HG02981 (cell line): ENCODE results near the gene ZEB2.
"Not testable (repeated sequence)": the region's sequence is repeated elsewhere in the genome, so short reads cannot be mapped to it uniquely, and the experiment has no call there.

ENCODE experiments used
- ATAC-seq: cut with Tn5 transposase; IDR thresholded peaks from one replicate; pipeline ENCODE4 v1.9.1; 2021; ENCODE audit warnings: mild to moderate bottlenecking, moderate library complexity; ENCODE audit not compliant: unreplicated experiment

The ZEB2 gene

GRCh38 chr2:144396318-144396717, 123.6 kb downstream of the ZEB2 start:
- no peak for ATAC-seq

- ATAC-seq = no peak
These were observed 129.4 kb downstream of the ZEB2 start for GRCh38 chr2:144390424-144391020.

- no peak for ATAC-seq
These were observed 130.0 kb downstream of the ZEB2 start for GRCh38 chr2:144389930-144390311.

GRCh38 chr2:144389151-144389929, 130.6 kb downstream of the ZEB2 start:
- ATAC-seq = no peak

- ATAC-seq = no peak
These were observed 134.5 kb downstream of the ZEB2 start for GRCh38 chr2:144385381-144385780.

- ATAC-seq = no peak
These were observed 136.3 kb downstream of the ZEB2 start for GRCh38 chr2:144383571-144384100.

GRCh38 chr2:144382849-144383248, 137.1 kb downstream of the ZEB2 start:
- ATAC-seq = peak; percentile 99

- no peak for ATAC-seq
These were observed 138.2 kb downstream of the ZEB2 start for GRCh38 chr2:144381716-144382115.

GRCh38 chr2:144379851-144380311, 140.0 kb downstream of the ZEB2 start:
- ATAC-seq = no peak

GRCh38 chr2:144378551-144378950, 141.4 kb downstream of the ZEB2 start:
- no peak for ATAC-seq

- no peak for ATAC-seq
These were observed 142.0 kb downstream of the ZEB2 start for GRCh38 chr2:144377914-144378313.

- ATAC-seq = no peak
These were observed 143.0 kb downstream of the ZEB2 start for GRCh38 chr2:144376926-144377325.

- ATAC-seq = no peak
These were observed 143.5 kb downstream of the ZEB2 start for GRCh38 chr2:144376460-144376859.

GRCh38 chr2:144374163-144374661, 145.7 kb downstream of the ZEB2 start:
- peak; percentile 63 for ATAC-seq

GRCh38 chr2:144372410-144373080, 147.4 kb downstream of the ZEB2 start:
- no peak for ATAC-seq

GRCh38 chr2:144370937-144371584, 148.9 kb downstream of the ZEB2 start:
- ATAC-seq = no peak

GRCh38 chr2:144369416-144369815, 150.5 kb downstream of the ZEB2 start:
- ATAC-seq = no peak

- ATAC-seq = no peak
These were observed 153.0 kb downstream of the ZEB2 start for GRCh38 chr2:144366825-144367429.

GRCh38 chr2:144364944-144365738, 154.8 kb downstream of the ZEB2 start:
- ATAC-seq = peak; percentile 86

- not testable (repeated sequence) for ATAC-seq
These were observed 155.7 kb downstream of the ZEB2 start for GRCh38 chr2:144364247-144364646.
